Cardiac muscle cell (in vitro differentiated cells and primary cell): Measurements from ENCODE around the gene DLST. TPM values are rescaled to one million over a fixed set of nuclear protein-coding genes. Genes with fewer than 3 reads are reported as not detected.

ENCODE experiments used
- DNase-seq, 2 donors: peaks; one replicate each; pipeline versions ENCODE4 v3.0.0 to v3.0.0-alpha.2; 2010 to 2017; ENCODE audit warnings: low read depth in 1 of 2, low spot score in 1 of 2
- H3K27ac ChIP-seq: fragments of 200-600 bp; sonication (generic); 2 replicates; pipeline ENCODE4 v1.5.1; 2016
- H3K27me3 ChIP-seq: fragments of 200-600 bp; sonication (generic); 2 replicates; pipeline ENCODE4 v1.6.0; 2016; ENCODE audit warnings: control low read depth
- H3K36me3 ChIP-seq: fragments of 200-600 bp; sonication (generic); 2 replicates; pipeline ENCODE4 v1.5.1; 2016; ENCODE audit warnings: control low read depth
- H3K4me1 ChIP-seq: fragments of 200-600 bp; sonication (generic); 2 replicates; pipeline ENCODE4 v1.8.1; 2017; ENCODE audit warnings: low read depth, mild to moderate bottlenecking, mixed run types
- H3K4me3 ChIP-seq: fragments of 200-600 bp; sonication (generic); 2 replicates; pipeline ENCODE4 v1.5.1; 2016; ENCODE audit warnings: mild to moderate bottlenecking
- H3K9me3 ChIP-seq: fragments of 200-600 bp; sonication (generic); 2 replicates; pipeline ENCODE4 v1.5.1; 2017; ENCODE audit warnings: low read depth, mild to moderate bottlenecking, control low read depth
- polyA plus RNA-seq: library from polyadenylated mRNA; unstranded; fragments of >200 nt; fragmentation: Nextera tagmentation; extraction: Ambion mirVana; gene quantifications from 2 replicates; pipeline ENCODE4 v1.2.1, GENCODE V29; 2016
- total RNA-seq: library from RNA; depleted of rRNA; stranded (reverse); fragments of >200 nt; gene quantifications from 2 replicates; pipeline ENCODE4 v1.2.3, GENCODE V29; 2016
- TF ChIP-seq, protein P1 (sequence below): IDR thresholded peaks from 2 replicates; pipeline ENCODE4 v1.5.1; 2012; ENCODE audit warnings: low read depth, mild to moderate bottlenecking, low read length

DLST gene
- total and polyA plus RNA-seq, 2 experiments from 2014 or later: 10.0 to 63.7 TPM

DNA sequence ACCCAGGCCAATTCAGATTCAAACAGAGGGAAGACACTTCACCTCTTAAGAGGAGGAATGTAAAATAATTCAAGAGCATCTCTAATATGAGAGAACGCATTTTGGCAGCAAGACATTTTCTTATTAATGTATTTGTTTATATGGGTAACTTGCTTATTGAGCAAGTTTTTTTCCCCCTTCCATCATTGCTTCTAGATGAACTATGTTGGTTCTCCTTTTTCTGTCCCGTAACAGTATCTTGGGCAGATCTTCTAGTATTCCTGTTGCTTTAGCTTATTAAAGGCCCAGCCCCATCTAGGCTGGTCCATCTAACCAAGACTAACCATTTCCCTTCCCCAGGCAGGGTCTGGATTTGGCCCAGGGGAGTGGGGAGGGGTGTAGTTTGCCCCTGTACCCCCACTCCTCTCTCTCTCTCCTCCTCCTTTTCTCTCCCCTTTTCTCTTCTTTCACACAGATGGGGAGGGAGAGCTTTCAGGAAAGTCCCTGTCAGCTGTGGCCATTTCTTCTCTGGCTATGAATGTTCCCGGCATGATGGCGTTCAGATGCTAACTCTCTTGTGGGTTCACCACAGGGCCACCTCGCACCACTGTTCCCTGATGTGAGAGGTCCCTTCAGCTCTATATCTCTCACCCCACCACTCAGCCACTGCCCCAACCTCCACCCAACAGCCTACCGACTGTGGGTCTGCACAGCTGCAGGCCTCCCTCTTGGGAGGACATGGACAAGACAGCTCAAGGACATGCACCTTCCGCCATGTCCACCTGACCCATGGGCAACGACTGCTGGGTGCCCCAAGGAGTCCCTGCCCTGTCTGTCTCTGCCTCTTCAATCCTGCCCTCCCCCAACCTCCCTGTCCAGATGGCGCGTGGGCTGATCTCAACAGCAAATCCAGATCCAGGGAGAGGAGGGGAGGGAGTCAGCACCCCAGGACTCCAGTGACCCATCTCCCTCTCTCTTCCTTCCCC, 57.1 kb downstream of the DLST start:
- no peaks in the 10 kb centered on the region for H3K36me3 ChIP-seq
- H3K27me3 ChIP-seq: no peaks in the 10 kb centered on the region
- no peak for DNase-seq
- TF ChIP-seq, protein P1, sequence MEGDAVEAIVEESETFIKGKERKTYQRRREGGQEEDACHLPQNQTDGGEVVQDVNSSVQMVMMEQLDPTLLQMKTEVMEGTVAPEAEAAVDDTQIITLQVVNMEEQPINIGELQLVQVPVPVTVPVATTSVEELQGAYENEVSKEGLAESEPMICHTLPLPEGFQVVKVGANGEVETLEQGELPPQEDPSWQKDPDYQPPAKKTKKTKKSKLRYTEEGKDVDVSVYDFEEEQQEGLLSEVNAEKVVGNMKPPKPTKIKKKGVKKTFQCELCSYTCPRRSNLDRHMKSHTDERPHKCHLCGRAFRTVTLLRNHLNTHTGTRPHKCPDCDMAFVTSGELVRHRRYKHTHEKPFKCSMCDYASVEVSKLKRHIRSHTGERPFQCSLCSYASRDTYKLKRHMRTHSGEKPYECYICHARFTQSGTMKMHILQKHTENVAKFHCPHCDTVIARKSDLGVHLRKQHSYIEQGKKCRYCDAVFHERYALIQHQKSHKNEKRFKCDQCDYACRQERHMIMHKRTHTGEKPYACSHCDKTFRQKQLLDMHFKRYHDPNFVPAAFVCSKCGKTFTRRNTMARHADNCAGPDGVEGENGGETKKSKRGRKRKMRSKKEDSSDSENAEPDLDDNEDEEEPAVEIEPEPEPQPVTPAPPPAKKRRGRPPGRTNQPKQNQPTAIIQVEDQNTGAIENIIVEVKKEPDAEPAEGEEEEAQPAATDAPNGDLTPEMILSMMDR: no peak
- no peaks in the 10 kb centered on the region for H3K9me3 ChIP-seq
- no peak overlapping the region for H3K27ac ChIP-seq
- peaks cover 29% of the 10 kb centered on the region for H3K4me1 ChIP-seq
- H3K4me3 ChIP-seq: no peak overlapping the region

DNA sequence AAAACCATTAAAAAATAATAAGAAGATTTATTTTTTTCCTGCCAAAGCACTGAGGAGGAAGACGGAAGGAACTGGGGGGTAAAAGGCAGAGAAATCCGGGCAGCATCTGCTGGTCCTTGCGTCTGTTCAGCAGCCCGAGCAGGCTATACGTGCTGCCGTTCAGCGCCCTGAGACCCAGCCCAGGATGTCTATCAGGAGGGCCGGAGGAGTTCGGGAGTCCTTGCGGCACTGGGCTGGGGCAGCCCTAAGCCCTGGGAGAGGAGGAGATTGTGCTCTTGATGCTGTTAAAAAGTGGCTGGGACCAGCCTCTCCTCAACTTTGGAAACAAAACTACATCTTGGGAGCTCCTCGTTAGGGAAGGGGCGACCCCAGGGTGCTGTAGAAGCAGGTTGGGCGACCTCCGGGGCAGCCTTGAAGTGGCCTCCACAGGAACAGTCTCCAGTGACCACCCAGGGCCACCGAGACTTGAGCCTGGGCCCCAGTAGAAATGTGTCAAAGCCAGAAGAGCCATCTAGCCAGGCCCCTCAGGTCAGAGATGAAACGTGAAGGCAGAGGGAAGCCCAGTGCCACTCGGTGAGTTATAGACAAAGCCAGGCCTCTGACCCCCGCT, 59.3 kb downstream of the DLST start:
- H3K27me3 ChIP-seq: no peaks in the 10 kb centered on the region
- no peaks in the 10 kb centered on the region for H3K9me3 ChIP-seq
- H3K27ac ChIP-seq: peak overlapping the region; percentile 66
- no peaks in the 10 kb centered on the region for H3K36me3 ChIP-seq
- no peak overlapping the region for H3K4me3 ChIP-seq
- no peak for DNase-seq
- H3K4me1 ChIP-seq: peaks cover 13% of the 10 kb centered on the region
- TF ChIP-seq, protein P1: no peak

DNA sequence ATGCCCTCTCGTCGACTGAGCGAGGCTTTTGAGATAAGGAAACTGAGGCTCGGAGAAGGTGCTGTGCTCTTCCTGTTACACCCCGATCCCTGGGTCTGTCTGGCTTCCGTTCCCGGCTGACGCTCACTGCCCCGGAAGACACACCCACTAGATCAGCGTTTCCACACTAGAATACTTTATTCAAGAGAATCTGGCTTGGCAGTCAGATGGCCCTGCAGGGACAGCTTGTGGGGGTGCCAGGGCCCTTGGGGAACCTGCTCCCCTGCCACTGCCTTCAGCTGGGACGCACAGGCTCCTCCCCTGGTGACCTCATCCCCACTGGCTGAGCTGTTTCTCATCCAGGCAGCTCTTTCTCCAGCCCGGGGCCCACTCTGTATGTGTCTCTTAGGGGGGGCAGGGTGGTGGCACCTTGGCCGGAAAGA, 60.0 kb downstream of the DLST start:
- no peaks in the 10 kb centered on the region for H3K36me3 ChIP-seq
- H3K27me3 ChIP-seq: no peaks in the 10 kb centered on the region
- H3K9me3 ChIP-seq: no peaks in the 10 kb centered on the region
- H3K27ac ChIP-seq: peak overlapping the region; percentile 66
- DNase-seq: peak in 1 of 2 donors; percentile 39
- H3K4me1 ChIP-seq: peaks cover 13% of the 10 kb centered on the region
- TF ChIP-seq, protein P1: no peak
- no peak overlapping the region for H3K4me3 ChIP-seq

DNA sequence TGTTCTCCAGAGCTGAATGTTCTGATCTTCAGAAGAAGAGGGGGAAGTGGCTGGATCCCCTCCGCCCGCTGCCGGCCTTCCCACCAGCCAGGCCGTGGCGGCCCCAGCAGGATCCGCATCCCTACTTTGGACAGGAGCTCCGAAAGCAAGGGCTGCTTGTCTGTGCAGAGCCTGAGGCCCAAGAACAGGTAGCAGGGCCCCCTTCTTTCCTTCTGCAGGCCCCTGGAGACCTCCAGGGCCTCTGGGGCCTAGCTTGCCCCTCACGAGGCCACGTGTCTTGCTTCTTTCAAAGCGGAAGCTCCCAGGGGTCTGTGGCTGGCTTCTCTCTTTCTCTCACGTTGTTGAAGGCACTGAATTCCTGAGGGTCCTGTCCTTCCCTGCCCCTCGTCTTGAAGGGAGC, 60.5 kb downstream of the DLST start:
- Histone ChIP-seq H3K9me3 (no peaks in the 10 kb centered on the region), H3K27me3 (no peaks in the 10 kb centered on the region), H3K36me3 (no peaks in the 10 kb centered on the region), H3K4me1 (peaks cover 13% of the 10 kb centered on the region), H3K27ac (peak overlapping the region; percentile 66), H3K4me3 (no peak overlapping the region)
- TF ChIP-seq, protein P1: no peak
- no peak for DNase-seq

DNA sequence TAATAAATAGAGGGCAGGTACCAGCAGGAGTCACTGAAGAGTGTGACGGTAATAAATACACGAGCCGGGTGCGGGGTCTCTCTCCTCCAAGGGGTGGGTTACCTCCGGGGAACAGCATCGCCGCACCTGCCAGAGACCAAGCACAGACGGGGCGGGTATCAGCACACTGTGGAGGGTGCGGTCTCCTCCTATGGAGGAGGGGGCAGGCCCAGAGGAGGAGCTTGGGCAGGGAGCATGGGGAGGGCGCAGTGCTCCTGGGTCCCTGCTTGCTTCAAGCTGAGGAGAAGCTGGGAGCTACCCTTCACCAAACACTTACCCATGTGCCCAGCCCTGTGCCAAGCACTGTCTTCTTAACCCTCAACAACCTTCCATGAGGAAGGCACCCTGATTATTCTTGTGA, 60.9 kb downstream of the DLST start:
- no peak for DNase-seq
- TF ChIP-seq, protein P1: no peak
- Histone ChIP-seq H3K27ac (peak overlapping the region; percentile 66), H3K4me3 (no peak overlapping the region), H3K9me3 (no peaks in the 10 kb centered on the region), H3K27me3 (no peaks in the 10 kb centered on the region), H3K4me1 (peaks cover 13% of the 10 kb centered on the region), H3K36me3 (no peaks in the 10 kb centered on the region)
